Neuronal stem cell (in vitro differentiated cells): Measurements from ENCODE around the gene NKX3-2.

Experiments used
- DNase-seq: peaks from one replicate; pipeline ENCODE4 v3.0.0-alpha.2; 2013; ENCODE audit warnings: low spot score
- H2AFZ ChIP-seq: one replicate; pipeline ENCODE4 v1.6.1; 2013; ENCODE audit warnings: mild to moderate bottlenecking, low read length, inconsistent platforms
- H2AK5ac ChIP-seq: 2 replicates; pipeline ENCODE4 v1.6.1; 2013; ENCODE audit warnings: low read depth, mild to moderate bottlenecking, inconsistent platforms, low read length, moderate library complexity, mixed read lengths
- H2BK120ac ChIP-seq: 2 replicates; pipeline ENCODE4 v1.6.1; 2013; ENCODE audit warnings: low read depth, mild to moderate bottlenecking, inconsistent platforms, low read length, moderate library complexity, mixed read lengths
- H2BK12ac ChIP-seq: one replicate; pipeline ENCODE4 v1.6.1; 2013; ENCODE audit warnings: low read length, inconsistent platforms
- H2BK15ac ChIP-seq: 2 replicates; pipeline ENCODE4 v1.6.1; 2013; ENCODE audit warnings: mild to moderate bottlenecking, low read length, inconsistent platforms, mixed read lengths
- H2BK5ac ChIP-seq: one replicate; pipeline ENCODE4 v1.6.1; 2013; ENCODE audit warnings: inconsistent platforms, mild to moderate bottlenecking, low read length, moderate library complexity
- H3K14ac ChIP-seq: one replicate; pipeline ENCODE4 v1.6.1; 2013; ENCODE audit warnings: low read length, inconsistent platforms
- H3K18ac ChIP-seq: 2 replicates; pipeline ENCODE4 v1.6.1; 2013; ENCODE audit warnings: low read length, inconsistent platforms
- H3K23ac ChIP-seq: 2 replicates; pipeline ENCODE4 v1.6.1; 2013; ENCODE audit warnings: low read depth, mild to moderate bottlenecking, mixed read lengths, low read length, inconsistent platforms; ENCODE audit not compliant: poor library complexity
- H3K27ac ChIP-seq: replicated peaks from 3 replicates; pipeline ENCODE4 v1.5.1; 2013; ENCODE audit warnings: low read length, inconsistent platforms
- H3K27me3 ChIP-seq, 3 experiments: 2 replicates each; pipeline ENCODE4 v1.6.1; 2013; ENCODE audit warnings: low read length in 3 of 3, mild to moderate bottlenecking in 2 of 3, inconsistent platforms in 1 of 3, low read depth in 1 of 3, mixed read lengths in 1 of 3, moderate library complexity in 1 of 3; ENCODE audit not compliant: control insufficient read depth in 3 of 3, insufficient read depth in 3 of 3
- H3K36me3 ChIP-seq, 2 donors: replicated peaks in 1 of 2; 2 replicates each; pipeline ENCODE4 v1.6.1; 2013; ENCODE audit warnings: low read length in 2 of 2; ENCODE audit not compliant: control insufficient read depth in 2 of 2, insufficient read depth in 2 of 2
- H3K4ac ChIP-seq: 2 replicates; pipeline ENCODE4 v1.6.1; 2013; ENCODE audit warnings: inconsistent platforms, mild to moderate bottlenecking, low read length, moderate library complexity
- H3K4me1 ChIP-seq, 2 donors: 1 replicate in 1 of 2; 2 replicates in 1 of 2; pipeline ENCODE4 v1.6.1; 2013; ENCODE audit warnings: low read length in 2 of 2, low read depth in 1 of 2; ENCODE audit not compliant: control insufficient read depth in 2 of 2, insufficient read depth in 1 of 2
- H3K4me2 ChIP-seq: one replicate; pipeline ENCODE4 v1.6.1; 2013; ENCODE audit warnings: mild to moderate bottlenecking, low read length, inconsistent platforms; ENCODE audit not compliant: insufficient read depth, poor library complexity, severe bottlenecking
- H3K4me3 ChIP-seq, 2 donors: 2 replicates each; pipeline ENCODE4 v1.5.1; 2013; ENCODE audit warnings: low read length in 2 of 2, mild to moderate bottlenecking in 2 of 2, inconsistent platforms in 1 of 2, moderate library complexity in 1 of 2
- H3K79me1 ChIP-seq: one replicate; pipeline ENCODE4 v1.6.1; 2013; ENCODE audit warnings: low read depth, mild to moderate bottlenecking, inconsistent platforms, low read length, moderate library complexity
- H3K9ac ChIP-seq: one replicate; pipeline ENCODE4 v1.6.1; 2013; ENCODE audit warnings: mild to moderate bottlenecking, low read depth, low read length, inconsistent platforms; ENCODE audit not compliant: poor library complexity
- H3K9me3 ChIP-seq, 2 donors: replicated peaks in 1 of 2; 2 replicates each; pipeline versions ENCODE3 to v1.6.1; 2013; ENCODE audit warnings: low read length in 2 of 2, mild to moderate bottlenecking in 2 of 2, inconsistent platforms in 1 of 2, low read depth in 1 of 2, mixed read lengths in 1 of 2, moderate library complexity in 1 of 2; ENCODE audit not compliant: control insufficient read depth in 2 of 2, insufficient read depth in 1 of 2
- H4K8ac ChIP-seq: one replicate; pipeline ENCODE4 v1.6.1; 2013; ENCODE audit warnings: low read depth, mild to moderate bottlenecking, inconsistent platforms, low read length, moderate library complexity
- H4K91ac ChIP-seq: one replicate; pipeline ENCODE4 v1.6.1; 2013; ENCODE audit warnings: low read length, low read depth, mild to moderate bottlenecking, inconsistent platforms; ENCODE audit not compliant: poor library complexity
- WGBS, 2 donors: extraction: QIAGEN DNeasy Blood & Tissue Kit; methylation state at CpG; one replicate each; pipeline ENCODE4 v1.1.7; 2013; ENCODE audit warnings: missing lambda C conversion rate in 2 of 2, mixed read lengths in 1 of 2; ENCODE audit not compliant: insufficient read length in 2 of 2, insufficient replicate concordance in 1 of 2; ENCODE audit errors: extremely low coverage in 2 of 2; 5-methylcytosine and 5-hydroxymethylcytosine counted together

NKX3-2 gene

DNA sequence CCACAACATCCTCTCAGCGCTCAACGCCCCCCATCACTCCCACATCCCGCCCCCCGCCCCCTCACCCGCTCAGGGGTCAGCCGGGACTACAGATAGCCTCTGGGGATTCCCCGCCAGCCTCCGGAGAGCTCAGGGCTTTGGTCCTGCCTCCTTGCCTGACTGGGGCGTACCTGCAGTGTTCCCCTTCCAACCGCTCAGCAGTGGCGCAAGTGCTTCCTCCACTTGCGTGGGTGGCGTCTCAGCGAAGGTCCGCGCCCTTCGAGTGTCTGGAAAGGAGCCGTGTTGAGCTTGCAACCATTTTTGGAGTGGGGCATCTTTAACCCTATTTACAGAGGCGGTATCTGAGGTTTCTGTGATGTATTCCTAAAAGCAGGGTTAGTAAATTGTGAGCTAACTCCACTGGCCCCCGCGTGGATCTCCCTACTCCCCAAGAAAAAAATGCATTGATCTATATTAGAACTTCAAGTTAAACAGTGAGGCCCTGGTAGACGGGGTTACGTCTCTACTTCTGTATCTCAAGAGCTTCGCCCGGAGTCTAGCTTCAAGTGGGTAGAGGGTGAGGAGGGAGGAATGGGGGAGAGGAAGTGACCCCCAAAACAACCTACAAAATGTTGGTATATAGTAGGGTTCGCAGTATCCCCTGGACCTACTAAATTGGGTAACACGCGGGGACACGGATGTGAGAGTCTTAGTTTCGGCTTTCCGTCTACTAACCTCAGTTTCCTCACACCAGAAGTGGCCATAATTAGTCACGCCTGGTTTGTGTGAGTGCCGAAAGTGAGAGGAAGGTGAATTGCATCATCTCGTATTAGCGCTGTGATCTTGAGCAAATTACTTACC, 16.1 kb downstream of the NKX3-2 start:
- H2BK15ac ChIP-seq, result no peak overlapping the region
- no peak overlapping the region for H3K27ac ChIP-seq
- H2BK12ac ChIP-seq, result no peak overlapping the region
- no peak overlapping the region for H3K9ac ChIP-seq
- no peak overlapping the region for H2AFZ ChIP-seq
- H3K4me2 ChIP-seq, result no peak overlapping the region
- no peak overlapping the region for H2BK120ac ChIP-seq
- peak overlapping the region; percentile 35 for H2AK5ac ChIP-seq
- H3K79me1 ChIP-seq, result no peaks in the 10 kb centered on the region
- no peak overlapping the region for H4K8ac ChIP-seq
- H3K9me3 ChIP-seq, result peaks cover 26 to 27% of the 10 kb centered on the region in 2 donors
- H3K14ac ChIP-seq, result peak overlapping the region; percentile 97
- no peak overlapping the region for H2BK5ac ChIP-seq
- peaks cover 2 to 6% of the 10 kb centered on the region in 2 donors for H3K4me1 ChIP-seq
- no peak overlapping the region for H3K23ac ChIP-seq
- DNase-seq, result no peak
- H3K27me3 ChIP-seq, result peaks cover 71 to 99% (median 95%) of the 10 kb centered on the region in 3 experiments
- no CpG with 5 or more reads among the region's 35 CpGs for WGBS, 2 donors
- no peak overlapping the region for H4K91ac ChIP-seq
- no peak overlapping the region for H3K18ac ChIP-seq
- H3K4ac ChIP-seq, result no peak overlapping the region
- H3K4me3 ChIP-seq, result no peak overlapping the region
- H3K36me3 ChIP-seq, result no peaks in the 10 kb centered on the region

DNA sequence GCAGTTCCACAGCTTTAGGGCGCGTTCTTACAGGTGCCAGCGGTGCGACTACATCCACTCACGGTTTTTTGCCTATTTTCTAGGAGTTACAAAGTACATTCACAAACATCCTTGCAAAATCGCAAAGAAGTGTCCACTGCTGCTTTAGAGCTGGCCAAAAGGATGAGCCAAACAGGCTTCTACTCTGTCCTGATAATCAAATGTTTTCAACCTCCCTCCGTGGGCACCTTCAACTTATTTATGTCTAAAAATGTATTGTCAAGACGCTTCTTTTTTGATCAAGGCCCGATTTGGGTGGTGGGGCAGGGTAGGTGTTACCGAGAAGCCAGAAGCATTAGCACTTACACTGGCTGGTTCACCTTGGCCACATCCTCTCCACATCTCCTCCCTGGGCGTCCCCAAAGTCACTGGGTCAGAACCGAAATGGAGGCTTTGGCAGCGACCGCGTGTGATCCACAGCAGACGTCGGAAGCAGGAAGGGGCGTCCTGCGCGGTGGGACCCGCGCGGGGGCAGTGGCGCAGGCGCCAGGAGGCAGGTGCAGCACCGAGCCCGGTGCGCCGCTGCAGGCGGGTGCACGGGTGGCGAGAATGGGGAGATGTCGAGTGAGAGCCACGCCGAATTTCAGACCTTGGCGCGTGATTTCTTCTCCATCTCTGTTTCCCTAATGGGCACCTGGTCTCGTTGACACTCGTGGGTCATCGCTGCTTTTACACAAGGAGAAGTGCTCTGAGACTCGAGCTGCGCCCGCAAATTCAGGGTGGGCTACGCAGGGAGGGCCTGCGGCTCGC, 16.9 kb downstream of the NKX3-2 start:
- Histone ChIP-seq H3K18ac (no peak overlapping the region), H2BK15ac (no peak overlapping the region), H3K9me3 (peaks cover 29 to 30% of the 10 kb centered on the region in 2 donors), H3K4me2 (no peak overlapping the region), H3K4ac (no peak overlapping the region), H2AFZ (no peak overlapping the region), H2AK5ac (no peak overlapping the region), H3K36me3 (no peaks in the 10 kb centered on the region), H2BK5ac (no peak overlapping the region), H3K9ac (no peak overlapping the region), H3K14ac (no peak overlapping the region), H2BK12ac (no peak overlapping the region), H3K79me1 (no peaks in the 10 kb centered on the region), H3K4me3 (no peak overlapping the region), H4K91ac (no peak overlapping the region), H3K23ac (no peak overlapping the region), H3K4me1 (peaks cover 6 to 9% of the 10 kb centered on the region in 2 donors), H3K27ac (no peak overlapping the region), H2BK120ac (no peak overlapping the region), H3K27me3 (peaks cover 73 to 99% (median 96%) of the 10 kb centered on the region in 3 experiments), H4K8ac (no peak overlapping the region)
- no CpG with 5 or more reads among the region's 46 CpGs for WGBS, 2 donors
- no peak for DNase-seq

DNA sequence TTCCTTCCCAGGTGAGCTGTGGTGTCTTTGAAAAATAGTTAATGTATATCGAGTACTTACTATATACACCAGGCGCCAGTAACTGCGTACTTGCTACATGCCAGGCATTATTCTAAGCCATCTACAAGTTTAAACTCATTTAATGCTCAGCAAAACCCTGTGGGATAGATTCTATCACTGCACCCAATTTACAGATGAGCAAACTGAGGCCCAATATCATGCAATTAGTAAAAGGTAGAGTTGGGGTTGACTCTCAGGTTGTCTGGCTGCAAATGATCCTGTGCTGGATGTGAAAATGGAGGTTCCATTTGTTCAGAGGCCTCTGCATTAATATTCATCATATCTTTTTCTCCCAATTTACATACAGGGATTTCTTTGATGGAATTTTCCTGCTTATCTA, 17.6 kb downstream of the NKX3-2 start:
- Histone ChIP-seq H3K4me1 (peaks cover 6 to 12% of the 10 kb centered on the region in 2 donors), H3K36me3 (no peaks in the 10 kb centered on the region), H2AK5ac (no peak overlapping the region), H3K27me3 (peaks cover 73 to 100% (median 97%) of the 10 kb centered on the region in 3 experiments), H2BK15ac (no peak overlapping the region), H3K79me1 (no peaks in the 10 kb centered on the region), H3K27ac (no peak overlapping the region), H2BK120ac (no peak overlapping the region), H3K4ac (no peak overlapping the region), H4K91ac (no peak overlapping the region), H2BK5ac (no peak overlapping the region), H2AFZ (no peak overlapping the region), H3K4me2 (no peak overlapping the region), H3K4me3 (no peak overlapping the region), H4K8ac (no peak overlapping the region), H3K9ac (no peak overlapping the region), H3K23ac (no peak overlapping the region), H3K9me3 (peaks cover 29 to 30% of the 10 kb centered on the region in 2 donors), H3K18ac (no peak overlapping the region), H3K14ac (no peak overlapping the region), H2BK12ac (no peak overlapping the region)
- no peak for DNase-seq
- no CpG with 5 or more reads among the region's 3 CpGs for WGBS, 2 donors
